NK-92 treated with Interleukin-12 subunit alpha and Interleukin-12 subunit beta, amount 100 ng/mL, for 24 hours (cell line): Measurements from ENCODE around the gene MSANTD2.
"Not testable (repeated sequence)": the region's sequence is repeated elsewhere in the genome, so short reads cannot be mapped to it uniquely, and the experiment has no call there.

Experiments
- DNase-seq: peaks from one replicate; lab custom pipeline; 2025; lab: John Stamatoyannopoulos, UW

The MSANTD2 gene

GRCh38 chr11:124770959-124771358, 29.2 kb downstream of the MSANTD2 start:
- not testable (repeated sequence) for DNase-seq

GRCh38 chr11:124769806-124770774, 30.1 kb downstream of the MSANTD2 start:
- DNase-seq: no peak

GRCh38 chr11:124768914-124769313, 31.3 kb downstream of the MSANTD2 start:
- DNase-seq: no peak

DNA sequence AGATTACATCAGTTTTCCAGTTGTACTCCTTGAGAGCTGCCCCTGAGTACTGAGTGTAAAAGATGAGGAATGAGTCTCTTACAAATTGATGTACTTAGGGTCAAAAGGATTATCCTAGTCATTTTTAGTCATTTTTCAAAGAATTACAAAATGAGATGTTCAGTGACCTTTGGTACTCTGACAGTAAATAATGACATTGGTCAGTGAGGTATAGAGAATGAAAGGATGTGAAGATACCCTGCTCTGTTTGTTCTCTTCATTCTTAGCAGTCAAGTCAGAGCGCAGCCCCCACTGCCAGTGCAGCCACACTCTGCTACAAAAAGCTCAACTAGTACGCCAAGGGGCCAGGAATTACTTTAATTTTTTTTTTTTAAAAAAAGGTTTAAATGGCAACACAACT, 34.0 kb downstream of the MSANTD2 start:
- no peak for DNase-seq

- DNase-seq: peak; percentile 19
These were observed 36.9 kb downstream of the MSANTD2 start for GRCh38 chr11:124763156-124763947.

DNA sequence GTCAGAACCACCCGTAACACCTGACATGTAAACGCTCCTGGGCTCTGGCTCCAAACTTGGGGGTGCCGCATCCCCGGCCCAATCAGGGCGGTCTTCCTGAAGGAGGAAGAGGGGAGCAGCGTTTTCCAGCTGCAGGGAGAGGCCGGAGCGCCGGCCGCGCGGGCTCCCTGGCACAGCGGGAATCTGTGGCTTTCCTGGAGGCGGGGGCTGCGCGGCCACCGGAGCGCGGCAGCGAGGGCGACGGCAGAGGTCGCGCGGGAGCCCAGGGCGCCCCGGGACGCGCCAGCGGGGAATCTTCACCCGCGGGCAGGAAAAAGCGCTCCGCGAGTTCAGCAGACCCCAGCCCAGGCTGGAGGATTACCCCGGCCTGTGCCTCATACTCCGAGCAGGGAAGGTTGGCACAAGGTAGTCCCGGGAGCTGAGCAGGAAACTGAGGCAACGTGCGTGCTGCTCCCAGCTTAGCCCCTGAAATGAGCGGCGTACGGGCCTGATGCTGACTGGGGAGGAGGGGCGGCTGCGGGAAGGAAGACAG, 37.5 kb downstream of the MSANTD2 start:
- no peak for DNase-seq

GRCh38 chr11:124762105-124762623, 38.0 kb downstream of the MSANTD2 start, which contains the start of gene ESAM:
Gene ESAM, minus strand, starts transcription at chr11:124762290. Its CDS starts 136 bp downstream, at chr11:124762154.
- DNase-seq: no peak

DNA sequence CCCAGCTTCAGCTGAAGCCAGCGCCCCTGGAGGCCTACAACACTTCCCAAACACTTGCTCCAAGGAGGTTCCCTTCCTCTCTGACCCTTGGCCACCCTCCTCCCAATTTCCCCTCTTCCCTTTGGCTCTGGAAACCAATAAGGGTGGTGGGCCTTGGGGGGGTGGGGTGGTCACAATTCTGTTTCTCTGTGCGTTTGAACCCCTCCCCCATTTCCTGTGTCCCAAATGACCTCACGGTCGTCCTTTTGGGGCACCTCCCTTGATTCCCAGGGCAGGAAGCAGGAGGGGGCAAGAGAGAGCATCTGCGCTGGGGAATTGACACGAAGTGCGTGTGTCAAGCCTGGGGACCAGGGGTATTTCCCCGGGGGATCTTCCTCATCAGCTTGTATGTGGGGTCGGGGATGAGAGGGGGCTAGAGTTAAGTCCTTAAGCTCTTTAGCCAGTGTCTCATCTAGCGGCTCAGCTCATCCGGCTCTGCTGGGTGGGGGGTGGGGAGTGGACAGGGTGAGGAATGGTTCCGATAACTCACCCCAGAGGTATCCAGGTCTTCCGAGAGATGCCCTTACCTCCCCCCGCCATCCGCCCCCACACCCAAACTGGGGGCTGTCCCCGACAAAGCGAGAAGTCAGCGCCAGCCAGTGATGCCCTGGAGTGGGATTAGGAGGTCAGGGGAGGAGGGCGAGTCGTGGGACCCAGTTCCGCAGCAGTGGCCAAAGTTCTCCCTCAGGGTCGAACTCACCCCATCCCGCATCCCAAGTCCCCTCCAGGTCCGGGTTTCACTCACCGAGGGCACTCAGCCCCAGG, 38.7 kb downstream of the MSANTD2 start:
- DNase-seq: no peak

- DNase-seq: no peak
These were observed 39.4 kb downstream of the MSANTD2 start for GRCh38 chr11:124760806-124761205.

DNA sequence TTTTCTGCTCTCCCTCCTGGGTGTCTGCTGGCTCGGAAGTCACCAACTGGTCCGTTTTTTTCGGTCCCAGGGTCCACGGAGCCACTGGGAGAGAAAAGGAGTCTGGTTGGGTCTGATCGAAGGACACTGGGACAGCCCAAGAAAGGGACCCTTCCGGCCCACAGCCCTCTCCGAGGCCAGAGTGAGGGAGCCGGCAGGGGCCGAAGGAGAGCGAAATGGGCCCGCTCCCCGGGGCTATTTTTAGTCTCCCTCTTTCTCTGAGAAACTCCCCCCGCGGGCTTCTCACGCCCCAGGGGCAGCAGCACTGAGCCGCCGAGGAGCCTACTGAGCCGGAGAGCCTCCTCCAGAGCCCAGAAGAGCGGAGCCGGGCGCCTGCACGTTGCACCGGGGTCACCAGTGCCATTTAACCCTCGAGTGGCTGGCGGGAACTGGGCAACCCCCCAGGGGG, 40.0 kb downstream of the MSANTD2 start:
- DNase-seq: no peak

- no peak for DNase-seq
These were observed 40.7 kb downstream of the MSANTD2 start for GRCh38 chr11:124759266-124760204.

DNA sequence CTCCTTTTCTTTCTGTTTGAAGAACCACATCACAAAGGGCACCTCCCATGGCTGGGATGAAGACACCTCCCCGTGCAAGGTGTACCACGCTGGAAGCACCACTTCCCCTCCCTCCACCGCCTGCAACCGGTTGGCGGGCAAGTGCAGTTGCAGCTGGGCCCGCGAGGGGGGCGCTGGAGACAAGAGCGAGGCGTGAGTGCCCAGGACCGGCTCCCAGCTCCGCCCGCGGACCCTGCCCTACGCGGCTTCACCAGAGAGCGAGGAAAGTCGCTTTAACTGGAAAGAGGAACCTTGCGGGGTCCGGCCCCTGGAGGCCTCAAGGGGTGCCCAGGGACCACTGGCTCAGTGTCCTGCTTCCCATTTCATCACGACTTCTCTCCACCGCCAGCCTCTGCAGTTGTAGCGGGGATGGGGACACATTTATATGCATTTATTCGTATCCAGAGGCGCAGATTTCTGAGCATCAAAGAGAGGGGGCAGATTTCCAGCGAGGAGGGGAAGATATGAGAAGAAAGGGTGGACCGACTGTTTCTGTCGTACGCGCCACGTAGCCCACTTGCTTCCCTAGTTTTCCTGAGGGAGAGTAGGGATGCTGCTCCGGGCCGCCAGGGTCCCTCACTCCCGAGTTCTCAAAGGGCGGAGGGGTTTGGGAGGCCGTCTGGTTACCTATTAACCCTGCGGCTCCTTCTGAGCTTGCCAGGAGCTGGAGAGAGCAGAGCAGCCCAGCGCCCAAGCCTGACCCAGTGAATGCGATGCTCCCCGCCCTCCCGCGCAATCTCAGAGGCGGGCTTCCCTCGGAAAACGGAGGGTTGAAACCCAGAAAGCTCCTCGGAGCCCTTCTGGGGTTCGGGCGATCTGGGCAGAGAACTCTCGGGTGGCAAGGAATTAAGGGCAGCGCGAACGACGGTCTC, 41.6 kb downstream of the MSANTD2 start:
- DNase-seq: no peak

DNA sequence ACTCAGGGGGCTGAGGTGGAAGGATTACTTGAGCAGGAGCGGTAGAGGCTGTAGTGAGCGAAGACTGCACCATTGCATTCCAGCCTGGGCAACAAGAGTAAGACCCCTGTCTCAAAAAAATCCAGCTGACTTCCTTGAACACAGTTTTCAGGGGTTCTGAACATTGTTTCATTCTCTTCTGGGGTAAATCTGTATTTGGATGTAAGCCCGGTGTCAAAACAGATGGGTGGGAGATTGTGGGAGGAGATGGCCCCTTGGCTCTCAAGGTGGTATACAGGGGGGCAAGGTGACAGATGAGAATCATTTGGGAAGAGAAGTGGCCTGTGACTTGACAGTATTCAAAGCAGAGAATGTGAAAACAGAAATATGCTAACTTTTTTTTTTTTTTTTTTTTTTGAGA, 42.9 kb downstream of the MSANTD2 start:
- DNase-seq: no peak

- no peak for DNase-seq
These were observed 43.4 kb downstream of the MSANTD2 start for GRCh38 chr11:124756753-124757227.

- DNase-seq: no peak
These were observed 44.0 kb downstream of the MSANTD2 start for GRCh38 chr11:124756033-124756752.

DNA sequence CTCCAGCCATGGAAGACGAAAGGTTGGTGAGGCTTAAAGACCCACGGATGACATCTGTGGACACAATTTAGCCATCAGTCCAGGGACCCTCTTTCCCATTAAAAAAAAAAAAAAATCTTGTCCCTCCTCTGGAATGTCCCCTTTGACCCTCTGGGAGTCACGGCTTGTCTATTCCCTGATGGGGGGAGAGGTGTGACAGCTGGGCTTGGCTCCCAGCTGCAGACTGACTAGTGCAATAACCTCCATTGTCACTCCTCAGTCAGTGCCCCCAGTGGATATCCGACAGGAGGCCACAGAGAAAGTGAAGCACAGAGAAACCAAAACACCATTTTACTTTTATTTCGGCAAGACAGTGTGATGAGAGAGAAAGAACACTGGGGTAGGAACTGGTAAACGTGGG, 45.5 kb downstream of the MSANTD2 start:
- no peak for DNase-seq

GRCh38 chr11:124754309-124754708, 45.9 kb downstream of the MSANTD2 start:
- DNase-seq: no peak

DNA sequence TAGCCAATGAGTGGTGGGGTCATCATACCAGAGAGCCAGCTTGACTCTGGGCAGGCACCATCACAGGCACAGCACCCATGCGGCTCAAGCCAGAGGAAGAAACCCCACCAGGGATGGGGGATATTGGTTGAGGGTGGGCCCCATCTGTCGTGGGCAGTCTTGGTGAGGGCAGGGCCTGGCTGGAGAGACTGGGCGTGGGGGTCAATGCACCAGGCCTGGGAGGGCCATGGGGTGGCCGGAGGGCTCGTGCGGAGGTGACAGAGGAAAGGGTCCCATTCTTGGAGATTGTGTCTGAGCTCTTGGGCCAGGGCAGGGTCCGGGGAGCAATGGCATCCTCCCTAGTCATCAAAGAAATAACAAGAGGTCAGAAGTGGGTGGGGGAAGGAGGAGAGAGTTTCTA, 46.6 kb downstream of the MSANTD2 start:
- DNase-seq: no peak
